PFSK-1 (cell line): ENCODE measurements around the gene EML4.

Experiments
- FOXP2 ChIP-seq: optimal IDR thresholded peaks from 2 replicates; pipeline ENCODE3; 2011; ENCODE audit warnings: borderline replicate concordance, control low read depth, inconsistent platforms; ENCODE audit not compliant: insufficient read depth; ENCODE audit errors: extremely low read length, extremely low read depth
- POLR2AphosphoS5 ChIP-seq: IDR thresholded peaks from 2 replicates; pipeline ENCODE4 v1.6.1; 2012; ENCODE audit warnings: low read depth, mild to moderate bottlenecking, control low read depth, low read length, moderate library complexity
- REST ChIP-seq, 2 experiments: IDR thresholded peaks; 2 replicates each; pipeline versions ENCODE4 v1.6.1 to v1.8.0; 2011 to 2012; ENCODE audit warnings: low read depth in 2 of 2, low read length in 2 of 2, control low read depth in 1 of 2, inconsistent platforms in 1 of 2, mild to moderate bottlenecking in 1 of 2, moderate library complexity in 1 of 2; ENCODE audit not compliant: insufficient read depth in 1 of 2
- SIN3A ChIP-seq: IDR thresholded peaks from 2 replicates; pipeline ENCODE4 v1.6.1; 2012; ENCODE audit warnings: mild to moderate bottlenecking, low read length, moderate library complexity, borderline replicate concordance; ENCODE audit not compliant: insufficient read depth
- TAF1 ChIP-seq: IDR thresholded peaks from 2 replicates; pipeline ENCODE4 v1.6.1; 2012; ENCODE audit warnings: low read length, control low read depth, borderline replicate concordance; ENCODE audit not compliant: insufficient read depth

The EML4 gene

GRCh38 chr2:42337356-42337820, 168.2 kb downstream of the EML4 start:
- TF ChIP-seq POLR2AphosphoS5: no peak

GRCh38 chr2:42337846-42338566, 168.9 kb downstream of the EML4 start:
- TF ChIP-seq SIN3A: no peak
- no peak for TF ChIP-seq REST (IDR thresholded peaks at IDR 0.05; ENCODE audit: insufficient read depth in 1 of 2, low read depth in 2 of 2, low read length in 2 of 2)
- no peak for TF ChIP-seq POLR2AphosphoS5
- TF ChIP-seq FOXP2: no peak
- no peak for TF ChIP-seq TAF1

GRCh38 chr2:42338567-42339190, 169.5 kb downstream of the EML4 start:
- TF ChIP-seq TAF1 (no peak), POLR2AphosphoS5 (no peak), SIN3A (no peak), FOXP2 (no peak), REST (IDR thresholded peaks at IDR 0.05; ENCODE audit: insufficient read depth in 1 of 2, low read depth in 2 of 2, low read length in 2 of 2) (no peak)

GRCh38 chr2:42339191-42339912, 170.2 kb downstream of the EML4 start:
- no peak for TF ChIP-seq TAF1

GRCh38 chr2:42340045-42340937, 171.1 kb downstream of the EML4 start:
- no peak for TF ChIP-seq FOXP2
- no peak for TF ChIP-seq TAF1
- no peak for TF ChIP-seq SIN3A
- no peak for TF ChIP-seq POLR2AphosphoS5
- TF ChIP-seq REST (IDR thresholded peaks at IDR 0.05; ENCODE audit: insufficient read depth in 1 of 2, low read depth in 2 of 2, low read length in 2 of 2): no peak
